SK-N-SH (cell line): ENCODE data around the gene CDH4. TPM values are rescaled to one million over a fixed set of nuclear protein-coding genes. Genes with fewer than 3 reads are reported as not detected.

Experiments used
- CTCF ChIA-PET: fragments of 300-600, 350-600 bp; formaldehyde crosslinking; extraction: SDS; loops from one replicate; lab custom pipeline; 2021; lab: Yijun Ruan, JAX
- POLR2A ChIA-PET: fragments of 350-600 bp; sonication (Branson Sonifier 250); formaldehyde crosslinking; extraction: SDS; loops from one replicate; lab custom pipeline; 2020; ENCODE audit warnings: antibody characterized with exemption, inconsistent platforms; lab: Yijun Ruan, JAX
- DNase-seq: peaks from one replicate; pipeline ENCODE4 v3.0.0; 2012
- H2AFZ ChIP-seq: fragments of 200-600 bp; sonication (generic); 2 replicates; pipeline ENCODE4 v1.8.1; 2016; ENCODE audit warnings: antibody characterized with exemption, mild to moderate bottlenecking, low read depth
- H3F3A ChIP-seq: fragments of 200-600 bp; sonication (generic); replicated peaks from 2 replicates; pipeline ENCODE3; 2016; ENCODE audit warnings: antibody characterized with exemption, mild to moderate bottlenecking; ENCODE audit not compliant: insufficient read depth
- H3K27ac ChIP-seq, 2 experiments: fragments of 200-500 bp in 1 of 2; fragments of 200-600 bp in 1 of 2; sonication (Bioruptor generic) in 1 of 2; sonication (generic), shearing (Covaris generic) in 1 of 2; 2 replicates each; pipeline versions ENCODE4 v1.5.1 to v1.6.1; 2014 to 2016; ENCODE audit warnings: low read depth in 2 of 2, inconsistent platforms in 1 of 2, low read length in 1 of 2, mild to moderate bottlenecking in 1 of 2, mixed read lengths in 1 of 2
- H3K27me3 ChIP-seq: fragments of 200-600 bp; sonication (generic), shearing (Covaris generic); 2 replicates; pipeline ENCODE4 v1.6.1; 2016; ENCODE audit warnings: mixed run types; ENCODE audit not compliant: insufficient read depth
- H3K36me3 ChIP-seq, 2 experiments: fragments of 200-500 bp in 1 of 2; fragments of 200-600 bp in 1 of 2; sonication (Bioruptor generic) in 1 of 2; sonication (generic) in 1 of 2; replicated peaks in 1 of 2; 2 replicates each; pipeline versions ENCODE3 to v1.5.1; 2014 to 2016; ENCODE audit warnings: low read length in 1 of 2, mild to moderate bottlenecking in 1 of 2; ENCODE audit not compliant: insufficient read depth in 2 of 2, control insufficient read depth in 1 of 2
- H3K4me1 ChIP-seq, 2 experiments: fragments of 200-500 bp in 1 of 2; fragments of 200-600 bp in 1 of 2; sonication (Bioruptor generic) in 1 of 2; sonication (generic), shearing (Covaris generic) in 1 of 2; 2 replicates each; pipeline versions ENCODE4 v1.5.1 to v1.6.1; 2014 to 2016; ENCODE audit warnings: low read depth in 1 of 2, low read length in 1 of 2, mixed run types in 1 of 2; ENCODE audit not compliant: insufficient read depth in 2 of 2, control insufficient read depth in 1 of 2
- H3K4me2 ChIP-seq: fragments of 200-600 bp; sonication (generic), shearing (Covaris generic); 2 replicates; pipeline ENCODE4 v1.6.1; 2017; ENCODE audit warnings: mixed run types
- H3K4me3 ChIP-seq, 2 experiments: fragments of 200-500 bp in 1 of 2; fragments of 200-600 bp in 1 of 2; sonication (Bioruptor generic) in 1 of 2; sonication (generic), shearing (Covaris generic) in 1 of 2; 2 replicates each; pipeline versions ENCODE4 v1.5.1 to v1.8.1; 2014 to 2016; ENCODE audit warnings: low read depth in 2 of 2, inconsistent platforms in 1 of 2, low read length in 1 of 2, mild to moderate bottlenecking in 1 of 2, mixed read lengths in 1 of 2, moderate library complexity in 1 of 2
- H3K79me2 ChIP-seq: fragments of 200-600 bp; sonication (generic); 2 replicates; pipeline ENCODE4 v1.8.1; 2017; ENCODE audit warnings: mild to moderate bottlenecking; ENCODE audit not compliant: insufficient read depth
- H3K9ac ChIP-seq: fragments of 200-600 bp; sonication (generic); 2 replicates; pipeline ENCODE4 v1.6.1; 2017; ENCODE audit warnings: mixed run types
- H3K9me2 ChIP-seq: fragments of 200-600 bp; sonication (generic); 2 replicates; pipeline ENCODE4 v1.6.1; 2017; ENCODE audit warnings: mixed run types
- H3K9me3 ChIP-seq: fragments of 200-600 bp; sonication (generic); 2 replicates; pipeline ENCODE4 v1.6.1; 2017; ENCODE audit warnings: mixed run types, mild to moderate bottlenecking, moderate library complexity
- H4K20me1 ChIP-seq: fragments of 200-600 bp; sonication (generic); 2 replicates; pipeline ENCODE4 v1.6.1; 2017; ENCODE audit warnings: mild to moderate bottlenecking, mixed run types; ENCODE audit not compliant: insufficient read depth
- CTCF ChIP-seq: fragments of 200-600 bp; sonication (generic); IDR thresholded peaks from 2 replicates; pipeline ENCODE4 v1.6.1; 2017; ENCODE audit warnings: antibody characterized with exemption, mild to moderate bottlenecking, moderate library complexity
- ELF1 ChIP-seq: IDR thresholded peaks from 2 replicates; pipeline ENCODE4 v1.4.0; 2012
- FOXJ3 ChIP-seq: sonication (generic); formaldehyde crosslinking; IDR thresholded peaks from 2 replicates; pipeline ENCODE4 v1.5.1; 2020; ENCODE audit warnings: mild to moderate bottlenecking, missing genetic modification reagents
- FOXM1 ChIP-seq: IDR thresholded peaks from 2 replicates; pipeline ENCODE4 v1.4.0; 2012; ENCODE audit warnings: low read depth, mild to moderate bottlenecking
- GATA2 ChIP-seq: sonication (generic); formaldehyde crosslinking; IDR thresholded peaks from 2 replicates; pipeline ENCODE4 v1.5.0; 2020; ENCODE audit warnings: mild to moderate bottlenecking, missing genetic modification reagents
- IRF3 ChIP-seq: fragments of 150-350 bp; IDR thresholded peaks from 2 replicates; pipeline ENCODE4 v1.6.1; 2016; ENCODE audit warnings: mild to moderate bottlenecking, low read depth, low read length
- JUND ChIP-seq: IDR thresholded peaks from 2 replicates; pipeline ENCODE4 v1.4.0; 2012
- NFIC ChIP-seq: IDR thresholded peaks from 2 replicates; pipeline ENCODE4 v1.4.0; 2012; ENCODE audit warnings: borderline replicate concordance
- NRF1 ChIP-seq: IDR thresholded peaks from 2 replicates; pipeline ENCODE4 v1.6.1; 2012; ENCODE audit warnings: low read depth, mild to moderate bottlenecking, low read length
- POLR2AphosphoS5 ChIP-seq: IDR thresholded peaks from 2 replicates; pipeline ENCODE4 v1.6.1; 2012; ENCODE audit warnings: low read depth, low read length
- RAD21 ChIP-seq: IDR thresholded peaks from 2 replicates; pipeline ENCODE4 v1.6.1; 2012; ENCODE audit warnings: mild to moderate bottlenecking, low read length
- RCOR1 ChIP-seq: fragments of 150-350 bp; IDR thresholded peaks from 2 replicates; pipeline ENCODE4 v1.6.1; 2017; ENCODE audit warnings: antibody characterized with exemption, low read length
- RFX5 ChIP-seq: IDR thresholded peaks from 2 replicates; pipeline ENCODE4 v1.6.1; 2012; ENCODE audit warnings: mild to moderate bottlenecking, improper control_type of control experiment, low read length
- SIN3A ChIP-seq: IDR thresholded peaks from 2 replicates; pipeline ENCODE4 v1.6.1; 2012; ENCODE audit warnings: low read depth, mild to moderate bottlenecking, low read length, moderate library complexity, borderline replicate concordance
- SMC3 ChIP-seq: IDR thresholded peaks from 2 replicates; pipeline ENCODE4 v1.6.1; 2012; ENCODE audit warnings: low read depth, low read length, improper control_type of control experiment
- TAF1 ChIP-seq: IDR thresholded peaks from 2 replicates; pipeline ENCODE4 v1.6.1; 2012; ENCODE audit warnings: low read depth, mild to moderate bottlenecking, low read length, moderate library complexity, borderline replicate concordance
- TEAD4 ChIP-seq: IDR thresholded peaks from 2 replicates; pipeline ENCODE4 v1.4.0; 2012; ENCODE audit warnings: mild to moderate bottlenecking, borderline replicate concordance; ENCODE audit not compliant: insufficient read depth
- USF1 ChIP-seq: IDR thresholded peaks from 2 replicates; pipeline ENCODE4 v1.4.0; 2012; ENCODE audit warnings: low read depth, borderline replicate concordance
- USF2 ChIP-seq: fragments of 150-350 bp; IDR thresholded peaks from 2 replicates; pipeline ENCODE4 v1.6.1; 2017; ENCODE audit warnings: antibody characterized with exemption, low read length, low read depth, borderline replicate concordance
- YY1 ChIP-seq: IDR thresholded peaks from 2 replicates; pipeline ENCODE4 v1.4.0; 2012; ENCODE audit warnings: low read depth, mild to moderate bottlenecking
- WGBS: methylation state at CpG from one replicate; pipeline ENCODE4 v1.1.6; 2017; ENCODE audit warnings: low lambda C conversion rate; 5-methylcytosine and 5-hydroxymethylcytosine counted together
- polyA plus RNA-seq, 3 experiments: library from polyadenylated mRNA; depleted of rRNA; stranded (reverse); fragments of >200 nt; gene quantifications; 2 replicates each; pipeline ENCODE4 v1.2.3, GENCODE V29; 2012

Gene CDH4
- polyA plus RNA-seq, 1 of the 3 experiments (the other 2 are of a cell fraction) = not detected

- Histone ChIP-seq H3K9me2 (no peaks in the 10 kb centered on the region), H3K36me3 (no peaks in the 10 kb centered on the region), H3K9me3 (no peaks in the 10 kb centered on the region), H3K27ac (no peak overlapping the region), H2AFZ (no peak overlapping the region), H3K4me3 (no peak overlapping the region), H3K27me3 (no peaks in the 10 kb centered on the region), H3K4me2 (no peak overlapping the region), H3K4me1 (no peaks in the 10 kb centered on the region), H4K20me1 (no peaks in the 10 kb centered on the region), H3K9ac (no peak overlapping the region), H3F3A (no peaks in the 10 kb centered on the region), H3K79me2 (no peaks in the 10 kb centered on the region)
- WGBS = 36% methylated on average over 8 of the region's 14 CpGs
- ChIA-PET CTCF (no interaction called here), POLR2A (no interaction called here)
- DNase-seq = no peak
- no peak for TF ChIP-seq SMC3
- TF ChIP-seq IRF3 = no peak
- no peak for TF ChIP-seq ELF1
- TF ChIP-seq JUND = no peak
- no peak for TF ChIP-seq FOXM1
- no peak for TF ChIP-seq TAF1
- TF ChIP-seq RCOR1 = no peak
- TF ChIP-seq RFX5 = no peak
- no peak for TF ChIP-seq TEAD4
- TF ChIP-seq YY1 = no peak
- no peak for TF ChIP-seq RAD21
- no peak for TF ChIP-seq SIN3A
- TF ChIP-seq CTCF = no peak
- TF ChIP-seq NFIC = no peak
- TF ChIP-seq USF2 = no peak
- no peak for TF ChIP-seq USF1
- TF ChIP-seq GATA2 (CRISPR knock-in tag) = no peak
- no peak for TF ChIP-seq FOXJ3 (CRISPR knock-in tag)
- TF ChIP-seq POLR2AphosphoS5 = no peak
- no peak for TF ChIP-seq NRF1
Measured at GRCh38 chr20:61300293-61300692, 48.2 kb downstream of the CDH4 start.
